Naive thymus-derived CD4-positive, alpha-beta T cell (primary cell): ENCODE measurements around the gene HERPUD1. TPM values are rescaled to one million over a fixed set of nuclear protein-coding genes. Genes with fewer than 3 reads are reported as not detected.

Source experiments
- ATAC-seq: fragments of 150-1000 bp; cut with Tn5 transposase; 2 replicates; pipeline ENCODE4 v1.10.0; 2021; ENCODE audit warnings: mild to moderate bottlenecking, moderate library complexity
- CTCF ChIA-PET: fragments of 350-600 bp; sonication (Branson Sonifier 250); formaldehyde crosslinking; loops from one replicate; lab custom pipeline; 2021; ENCODE audit warnings: antibody characterized with exemption; lab: Charles Lee
- POLR2A ChIA-PET: fragments of 350-600 bp; sonication (Branson Sonifier 250); formaldehyde crosslinking; loops from one replicate; lab custom pipeline; 2021; ENCODE audit warnings: antibody characterized with exemption, inconsistent platforms; lab: Charles Lee
- DNase-seq, 9 donors: peaks; one replicate each; pipeline versions ENCODE4 v3.0.0 to v3.0.0-alpha.2; 2020 to 2022; ENCODE audit warnings: mixed read lengths in 1 of 9
- H3K27ac ChIP-seq: one replicate; pipeline ENCODE4 v1.7.0; 2013; ENCODE audit warnings: mild to moderate bottlenecking, low read depth, low read length, moderate library complexity
- H3K27me3 ChIP-seq, 2 donors: one replicate each; pipeline ENCODE4 v1.7.0; 2013; ENCODE audit warnings: low read length in 2 of 2, mild to moderate bottlenecking in 2 of 2, moderate library complexity in 2 of 2; ENCODE audit not compliant: control insufficient read depth in 2 of 2, insufficient read depth in 2 of 2
- H3K36me3 ChIP-seq, 3 experiments: 1 replicate in 2 of 3; 2 replicates in 1 of 3; pipeline ENCODE4 v1.7.0; 2013; ENCODE audit warnings: low read length in 3 of 3, mild to moderate bottlenecking in 3 of 3, moderate library complexity in 1 of 3; ENCODE audit not compliant: insufficient read depth in 3 of 3, control insufficient read depth in 2 of 3
- H3K4me1 ChIP-seq, 2 donors: one replicate each; pipeline ENCODE4 v1.7.0; 2013; ENCODE audit warnings: low read length in 2 of 2, mild to moderate bottlenecking in 2 of 2, moderate library complexity in 1 of 2; ENCODE audit not compliant: control insufficient read depth in 2 of 2, insufficient read depth in 2 of 2
- H3K4me3 ChIP-seq: 2 replicates; pipeline ENCODE4 v1.7.0; 2013; ENCODE audit warnings: mild to moderate bottlenecking, low read length
- H3K9me3 ChIP-seq, 3 experiments: 1 replicate in 2 of 3; 2 replicates in 1 of 3; pipeline ENCODE4 v1.7.0; 2013; ENCODE audit warnings: low read length in 3 of 3; ENCODE audit not compliant: control insufficient read depth in 2 of 3
- H3K27ac Mint-ChIP-seq, 9 donors: one replicate each; pipeline ENCODE4 v1.8.0; 2020 to 2022; ENCODE audit warnings: mixed read lengths in 9 of 9, mild to moderate bottlenecking in 8 of 9, moderate library complexity in 5 of 9, inconsistent platforms in 2 of 9
- H3K27me3 Mint-ChIP-seq, 5 donors: one replicate each; pipeline ENCODE4 v1.8.0; 2021 to 2022; ENCODE audit warnings: mixed read lengths in 5 of 5, mild to moderate bottlenecking in 1 of 5
- H3K36me3 Mint-ChIP-seq, 5 donors: one replicate each; pipeline ENCODE4 v1.8.0; 2020 to 2022; ENCODE audit warnings: mixed read lengths in 5 of 5, mild to moderate bottlenecking in 3 of 5, inconsistent platforms in 1 of 5
- H3K4me1 Mint-ChIP-seq, 7 donors: one replicate each; pipeline ENCODE4 v1.8.0; 2020 to 2022; ENCODE audit warnings: mixed read lengths in 7 of 7, mild to moderate bottlenecking in 3 of 7, inconsistent platforms in 1 of 7
- H3K4me3 Mint-ChIP-seq, 10 donors: one replicate each; pipeline ENCODE4 v1.8.0; 2020 to 2022; ENCODE audit warnings: mild to moderate bottlenecking in 10 of 10, mixed read lengths in 10 of 10, moderate library complexity in 6 of 10, inconsistent platforms in 2 of 10
- H3K9me3 Mint-ChIP-seq, 11 donors: one replicate each; pipeline ENCODE4 v1.8.0; 2020 to 2022; ENCODE audit warnings: mixed read lengths in 11 of 11, mild to moderate bottlenecking in 4 of 11, inconsistent platforms in 1 of 11, moderate library complexity in 1 of 11
- intact Hi-C, 2 donors: fragments of 100-400 bp; cut with micrococcal nuclease; formaldehyde crosslinking; loops; one replicate each; pipeline ENCODE4 v1.15.1; 2023
- polyA plus RNA-seq, 2 donors: library from polyadenylated mRNA; unstranded; fragments of 300-500 nt; fragmentation: Illumina TruSeq; gene quantifications; one replicate each; pipeline ENCODE4 v1.2.3, GENCODE V29; 2021
- total RNA-seq, 6 experiments: library from RNA in 5 of 6; stranded (reverse) in 5 of 6; gene quantifications; 1 replicate in 5 of 6; 2 replicates in 1 of 6; pipeline ENCODE4 v1.2.3 and lab custom pipeline; 2021 to 2026

Gene HERPUD1
- total and polyA plus RNA-seq, 7 experiments from 2014 or later: 42.0 to 226 (median 117) TPM

GRCh38 chr16:56943761-56944375 lies 11.9 kb downstream of the HERPUD1 start:
- DNase-seq (no peak), ATAC-seq (no peak)
- Mint-ChIP-seq H3K9me3 (no peaks in the 10 kb centered on the region), H3K36me3 (peaks cover 3 to 40% (median 20%) of the 10 kb centered on the region in 5 donors), H3K4me1 (peaks cover 7 to 49% (median 14%) of the 10 kb centered on the region in 7 donors), H3K27ac (peak overlapping the region in 4 of 9 donors; percentile 14 to 75 (median 42)), H3K27me3 (no peaks in the 10 kb centered on the region), H3K4me3 (no peak overlapping the region)
- ChIA-PET CTCF (interaction anchor here (0.9 kb wide), 1 partner anchor 20 kb away, joined by 3 read pairs; no protein-coding TSS in a partner anchor), POLR2A (interaction anchor here (5.9 kb wide), 1 partner anchor 11 kb away, joined by 32 read pairs; the partner anchor contains the start of gene HERPUD1)
- H3K27me3 ChIP-seq: no peaks in the 10 kb centered on the region
- intact Hi-C loops: no loop called here
- peaks cover 12 to 64% (median 37%) of the 10 kb centered on the region in 3 experiments for H3K36me3 ChIP-seq
- peaks cover 6 to 13% of the 10 kb centered on the region in 2 donors for H3K4me1 ChIP-seq
- H3K27ac ChIP-seq: no peak overlapping the region
- H3K9me3 ChIP-seq: no peaks in the 10 kb centered on the region
- H3K4me3 ChIP-seq: no peak overlapping the region

GRCh38 chr16:56944954-56945839 lies 13.3 kb downstream of the HERPUD1 start:
- peaks cover 12 to 51% (median 24%) of the 10 kb centered on the region in 3 experiments for H3K36me3 ChIP-seq
- Mint-ChIP-seq H3K9me3 (no peaks in the 10 kb centered on the region), H3K4me1 (peaks cover 0 to 38% (median 1%) of the 10 kb centered on the region in 7 donors), H3K4me3 (no peak overlapping the region), H3K36me3 (peaks cover 0 to 28% (median 11%) of the 10 kb centered on the region in 5 donors), H3K27ac (peak overlapping the region in 6 of 9 donors; percentile 11 to 81 (median 27)), H3K27me3 (no peaks in the 10 kb centered on the region)
- no peaks in the 10 kb centered on the region for H3K9me3 ChIP-seq
- no peaks in the 10 kb centered on the region for H3K27me3 ChIP-seq
- H3K27ac ChIP-seq: no peak overlapping the region
- POLR2A ChIA-PET: interaction anchor here (5.9 kb wide), 1 partner anchor 12 kb away, joined by 32 read pairs; the partner anchor contains the start of gene HERPUD1
- peaks cover 0 to under 1% of the 10 kb centered on the region in 2 donors for H3K4me1 ChIP-seq
- intact Hi-C loops: no loop called here
- ATAC-seq: no peak
- CTCF ChIA-PET: interaction anchor here (0.7 kb wide), 1 partner anchor 14 kb away, joined by 3 read pairs; no protein-coding TSS in a partner anchor
- no peak overlapping the region for H3K4me3 ChIP-seq
- no peak for DNase-seq

GRCh38 chr16:56945847-56946527 lies 14.0 kb downstream of the HERPUD1 start:
- Histone ChIP-seq H3K9me3 (no peaks in the 10 kb centered on the region), H3K27me3 (no peaks in the 10 kb centered on the region), H3K4me3 (no peak overlapping the region), H3K27ac (no peak overlapping the region), H3K36me3 (peaks cover 12 to 43% (median 24%) of the 10 kb centered on the region in 3 experiments), H3K4me1 (no peaks in the 10 kb centered on the region)
- no peaks in the 10 kb centered on the region for H3K9me3 Mint-ChIP-seq
- ChIA-PET POLR2A (interaction anchor here (5.9 kb wide), 1 partner anchor 13 kb away, joined by 32 read pairs; the partner anchor contains the start of gene HERPUD1), CTCF (no interaction called here)
- no peak for DNase-seq
- peaks cover 0 to 38% (median 3%) of the 10 kb centered on the region in 7 donors for H3K4me1 Mint-ChIP-seq
- H3K4me3 Mint-ChIP-seq: no peak overlapping the region
- peaks cover 0 to 27% (median 10%) of the 10 kb centered on the region in 5 donors for H3K36me3 Mint-ChIP-seq
- H3K27me3 Mint-ChIP-seq: no peaks in the 10 kb centered on the region
- peak overlapping the region in 1 of 9 donors; percentile 18 for H3K27ac Mint-ChIP-seq
- no peak for ATAC-seq
- intact Hi-C loops: no loop called here

DNA sequence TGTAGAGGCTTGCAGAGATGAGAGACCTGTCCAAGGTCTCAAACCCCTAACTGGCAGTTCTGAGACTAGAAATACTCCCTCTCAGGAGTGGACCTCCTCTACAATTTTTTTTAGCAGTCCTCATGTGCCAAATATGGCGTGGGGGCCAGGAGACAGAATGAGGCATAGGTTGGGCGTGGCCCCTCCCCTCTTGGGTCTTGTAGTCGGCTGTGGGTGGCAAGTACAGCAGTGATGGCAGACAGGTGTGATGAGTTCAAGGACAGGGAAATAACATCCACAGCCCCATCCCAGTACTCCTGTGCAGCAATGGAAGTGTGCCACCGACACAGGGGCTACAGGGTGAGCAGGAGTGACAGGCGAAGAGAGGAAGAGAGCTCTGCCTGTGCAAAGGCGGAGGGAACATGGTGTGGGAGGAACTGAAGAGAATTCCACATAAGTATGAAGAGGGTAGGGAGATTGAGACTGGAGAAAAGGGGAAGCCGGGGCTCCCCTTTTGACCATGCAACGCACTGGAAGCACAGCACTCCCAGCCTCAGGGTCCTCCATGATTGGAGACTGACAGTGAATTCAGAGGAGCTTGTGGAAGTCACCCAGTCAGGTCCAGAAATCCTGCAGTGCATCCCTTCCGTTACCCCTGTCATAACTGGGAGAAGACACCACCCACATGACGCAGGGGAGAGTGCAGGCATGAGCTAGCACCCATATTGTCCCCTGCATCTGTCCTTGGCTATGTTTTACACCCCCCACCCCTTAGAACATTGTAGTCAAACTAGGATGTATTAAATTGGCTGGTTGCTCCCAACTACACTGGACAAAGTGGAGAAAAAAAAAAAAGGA lies 15.0 kb downstream of the HERPUD1 start:
- Mint-ChIP-seq H3K27ac (peak overlapping the region in 6 of 9 donors; percentile 18 to 76 (median 62)), H3K4me3 (no peak overlapping the region), H3K27me3 (no peaks in the 10 kb centered on the region), H3K9me3 (no peaks in the 10 kb centered on the region), H3K4me1 (peaks cover 0 to 41% (median 7%) of the 10 kb centered on the region in 7 donors), H3K36me3 (peaks cover 0 to 23% (median 10%) of the 10 kb centered on the region in 5 donors)
- Histone ChIP-seq H3K9me3 (no peaks in the 10 kb centered on the region), H3K27me3 (no peaks in the 10 kb centered on the region), H3K36me3 (peaks cover 12 to 36% (median 18%) of the 10 kb centered on the region in 3 experiments), H3K4me3 (no peak overlapping the region), H3K4me1 (no peaks in the 10 kb centered on the region), H3K27ac (no peak overlapping the region)
- DNase-seq: no peak
- POLR2A ChIA-PET: interaction anchor here (0.6 to 5.9 kb wide), 3 partner anchors 8 to 18 kb away, joined by 3 to 32 read pairs (median 3); partner anchors contain the start of gene HERPUD1
- CTCF ChIA-PET: interaction anchor here (0.6 kb wide), 2 partner anchors 25 to 210 kb away, joined by 3 to 5 read pairs; no protein-coding TSS in a partner anchor
- no peak for ATAC-seq
- intact Hi-C loops: no loop called here

- intact Hi-C loops: no loop called here
- peak overlapping the region in 2 of 9 donors; percentile 46 to 60 for H3K27ac Mint-ChIP-seq
- H3K4me1 Mint-ChIP-seq: peaks cover 0 to 39% (median 7%) of the 10 kb centered on the region in 7 donors
- H3K27me3 Mint-ChIP-seq: no peaks in the 10 kb centered on the region
- no peak overlapping the region for H3K4me3 Mint-ChIP-seq
- ChIA-PET CTCF (interaction anchor here (0.6 kb wide), 1 partner anchor 211 kb away, joined by 5 read pairs; no protein-coding TSS in a partner anchor), POLR2A (interaction anchor here (0.6 to 5.9 kb wide), 3 partner anchors 9 to 18 kb away, joined by 3 to 32 read pairs (median 3); partner anchors contain the start of gene HERPUD1)
- Histone ChIP-seq H3K27me3 (no peaks in the 10 kb centered on the region), H3K4me3 (no peak overlapping the region), H3K36me3 (peaks cover 12 to 30% (median 12%) of the 10 kb centered on the region in 3 experiments), H3K9me3 (no peaks in the 10 kb centered on the region), H3K27ac (no peak overlapping the region), H3K4me1 (no peaks in the 10 kb centered on the region)
- H3K36me3 Mint-ChIP-seq: peaks cover 0 to 20% (median 10%) of the 10 kb centered on the region in 5 donors
- H3K9me3 Mint-ChIP-seq: no peaks in the 10 kb centered on the region
- ATAC-seq (no peak), DNase-seq (no peak)
These were observed 15.7 kb downstream of the HERPUD1 start for GRCh38 chr16:56947604-56947995.
